Neural cell (in vitro differentiated cells): ENCODE results near the gene GATA1. TPM values are rescaled to one million over a fixed set of nuclear protein-coding genes. Genes with fewer than 3 reads are reported as not detected.
A peak's percentile ranks its signal among the peaks of the same experiment; 100 is the strongest.

ENCODE experiments used
- H2AFZ ChIP-seq: fragments of 200-600, 300-800 bp; sonication (generic), shearing (Covaris generic); 2 replicates; pipeline ENCODE4 v1.6.0; 2014; ENCODE audit warnings: low read depth, mild to moderate bottlenecking, antibody characterized with exemption, low read length, moderate library complexity
- H3F3A ChIP-seq: fragments of 200-600 bp; shearing (Covaris generic); 2 replicates; pipeline ENCODE4 v1.6.1; 2016; ENCODE audit warnings: mild to moderate bottlenecking, moderate library complexity, mixed read lengths, antibody characterized with exemption, low read length; ENCODE audit not compliant: insufficient read depth, poor library complexity, severe bottlenecking
- H3K27ac ChIP-seq: fragments of 200-600, 300-800 bp; sonication (generic), shearing (Covaris generic); 2 replicates; pipeline ENCODE4 v1.5.1; 2014; ENCODE audit warnings: mild to moderate bottlenecking, low read length, moderate library complexity
- H3K27me3 ChIP-seq: fragments of 300-800, 200-600 bp; sonication (generic), shearing (Covaris generic); 2 replicates; pipeline ENCODE4 v1.6.0; 2014; ENCODE audit warnings: mild to moderate bottlenecking, low read depth, low read length, moderate library complexity; ENCODE audit not compliant: insufficient read depth
- H3K36me3 ChIP-seq: fragments of 300-800, 200-600 bp; sonication (generic), shearing (Covaris generic); 2 replicates; pipeline ENCODE4 v1.5.1; 2014; ENCODE audit warnings: mild to moderate bottlenecking, antibody characterized with exemption, low read length, moderate library complexity; ENCODE audit not compliant: insufficient read depth
- H3K4me2 ChIP-seq: fragments of 300-800, 200-600 bp; sonication (generic), shearing (Covaris generic); 2 replicates; pipeline ENCODE4 v1.6.0; 2014; ENCODE audit warnings: mild to moderate bottlenecking, low read length
- H3K4me3 ChIP-seq: fragments of 300-800, 200-600 bp; sonication (generic), shearing (Covaris generic); 2 replicates; pipeline ENCODE4 v1.5.1; 2014; ENCODE audit warnings: mild to moderate bottlenecking, low read length, moderate library complexity
- H3K79me2 ChIP-seq: fragments of 200-600 bp; shearing (Covaris generic); replicated peaks from 2 replicates; pipeline ENCODE4 v1.6.0; 2014; ENCODE audit warnings: mild to moderate bottlenecking, low read length, moderate library complexity; ENCODE audit not compliant: insufficient read depth
- H3K9ac ChIP-seq: fragments of 300-800, 200-600 bp; sonication (generic), shearing (Covaris generic); 2 replicates; pipeline ENCODE4 v1.6.1; 2016; ENCODE audit warnings: mild to moderate bottlenecking, low read length, mixed read lengths
- H3K9me2 ChIP-seq: fragments of 200-600 bp; shearing (Covaris generic); 2 replicates; pipeline ENCODE4 v1.6.1; 2016; ENCODE audit warnings: mild to moderate bottlenecking, low read length, mixed read lengths; ENCODE audit not compliant: insufficient read depth
- H3K9me3 ChIP-seq: fragments of 200-600, 300-800 bp; sonication (generic), shearing (Covaris generic); 2 replicates; pipeline ENCODE4 v1.6.1; 2016; ENCODE audit warnings: mild to moderate bottlenecking, mixed run types, low read length, moderate library complexity, mixed read lengths
- H4K20me1 ChIP-seq: fragments of 200-600 bp; shearing (Covaris generic); 2 replicates; pipeline ENCODE4 v1.6.1; 2016; ENCODE audit warnings: mild to moderate bottlenecking, mixed run types; ENCODE audit not compliant: insufficient read depth
- CTCF ChIP-seq: fragments of 450-650 bp; IDR thresholded peaks from 2 replicates; pipeline ENCODE4 v1.5.1; 2014; ENCODE audit warnings: antibody characterized with exemption, mild to moderate bottlenecking, moderate library complexity; ENCODE audit not compliant: poor library complexity, severe bottlenecking
- EP300 ChIP-seq: fragments of 450-650 bp; conservative IDR thresholded peaks from 2 replicates; pipeline ENCODE4 v1.6.1; 2014; ENCODE audit warnings: antibody characterized with exemption, mild to moderate bottlenecking, moderate library complexity; ENCODE audit not compliant: poor library complexity, severe bottlenecking
- EZH2 ChIP-seq: fragments of 200-600, 300-800 bp; shearing (Covaris generic), sonication (generic); IDR thresholded peaks from 2 replicates; pipeline ENCODE4 v1.6.1; 2014; ENCODE audit warnings: antibody characterized with exemption, low read length, borderline replicate concordance, mild to moderate bottlenecking; ENCODE audit not compliant: insufficient read depth, poor library complexity, severe bottlenecking
- MXI1 ChIP-seq: fragments of 450-650 bp; conservative IDR thresholded peaks from 2 replicates; pipeline ENCODE4 v1.6.1; 2014; ENCODE audit warnings: antibody characterized with exemption, mild to moderate bottlenecking; ENCODE audit not compliant: poor library complexity, severe bottlenecking
- POLR2AphosphoS5 ChIP-seq: IDR thresholded peaks from 2 replicates; pipeline ENCODE4 v1.6.1; 2012
- RAD21 ChIP-seq: fragments of 450-650 bp; conservative IDR thresholded peaks from 2 replicates; pipeline ENCODE4 v1.6.1; 2014; ENCODE audit warnings: antibody characterized with exemption, mild to moderate bottlenecking, moderate library complexity
- REST ChIP-seq: IDR thresholded peaks from 2 replicates; pipeline ENCODE4 v1.6.1; 2012; ENCODE audit warnings: borderline replicate concordance
- SMC3 ChIP-seq: fragments of 450-650 bp; conservative IDR thresholded peaks from 2 replicates; pipeline ENCODE4 v1.6.1; 2014; ENCODE audit warnings: antibody characterized with exemption, mild to moderate bottlenecking, moderate library complexity; ENCODE audit not compliant: poor library complexity
- TAF1 ChIP-seq: IDR thresholded peaks from 2 replicates; pipeline ENCODE4 v1.6.1; 2012; ENCODE audit warnings: low read depth
- polyA plus RNA-seq: library from polyadenylated mRNA; depleted of rRNA; stranded (reverse); fragments of >200 nt; gene quantifications from 2 replicates; pipeline ENCODE4 v1.2.3, GENCODE V29; 2014

GATA1 gene
- polyA plus RNA-seq, 1 donor from 2014 or later: not detected

- no peaks in the 10 kb centered on the region for H3K27me3 ChIP-seq
- H3F3A ChIP-seq: no peaks in the 10 kb centered on the region
- H3K4me3 ChIP-seq: no peak overlapping the region
- H2AFZ ChIP-seq: no peak overlapping the region
- no peak overlapping the region for H3K9ac ChIP-seq
- no peak overlapping the region for H3K4me2 ChIP-seq
- no peak overlapping the region for H3K27ac ChIP-seq
- H3K79me2 ChIP-seq: no peaks in the 10 kb centered on the region
- H3K9me2 ChIP-seq: no peaks in the 10 kb centered on the region
- H4K20me1 ChIP-seq: no peaks in the 10 kb centered on the region
- H3K9me3 ChIP-seq: no peaks in the 10 kb centered on the region
- TF ChIP-seq MXI1: no peak
- TF ChIP-seq RAD21: no peak
- no peak for TF ChIP-seq REST
- no peak for TF ChIP-seq TAF1
- TF ChIP-seq POLR2AphosphoS5: no peak
- TF ChIP-seq EP300: no peak
- no peak for TF ChIP-seq EZH2
- no peak for TF ChIP-seq SMC3
- no peaks in the 10 kb centered on the region for H3K36me3 ChIP-seq
Measured at GRCh38 chrX:48798318-48798717, 11.9 kb downstream of the GATA1 start.

GRCh38 chrX:48800574-48801279 lies 14.3 kb downstream of the GATA1 start:
- peak overlapping the region; percentile 76 for H3K4me2 ChIP-seq
- peak overlapping the region; percentile 93 for H3K27ac ChIP-seq
- no peaks in the 10 kb centered on the region for H3K36me3 ChIP-seq
- H4K20me1 ChIP-seq: no peaks in the 10 kb centered on the region
- H2AFZ ChIP-seq: peak overlapping the region; percentile 65
- H3K4me3 ChIP-seq: peak overlapping the region; percentile 77
- no peaks in the 10 kb centered on the region for H3F3A ChIP-seq
- H3K9ac ChIP-seq: peak overlapping the region; percentile 81
- no peaks in the 10 kb centered on the region for H3K27me3 ChIP-seq
- no peaks in the 10 kb centered on the region for H3K9me3 ChIP-seq
- TF ChIP-seq MXI1 (no peak), SMC3 (peak; percentile 42), CTCF (no peak), EP300 (no peak), REST (peak; percentile 52), POLR2AphosphoS5 (no peak), RAD21 (peak; percentile 34), TAF1 (no peak), EZH2 (no peak)
- H3K79me2 ChIP-seq: no peaks in the 10 kb centered on the region
- H3K9me2 ChIP-seq: no peaks in the 10 kb centered on the region
